Activated CD4-positive, alpha-beta T cell treated with anti-CD3 and anti-CD28 coated beads for 24 hours (primary cell): ENCODE measurements around the gene APBB2.
"Not testable (repeated sequence)": the region's sequence is repeated elsewhere in the genome, so short reads cannot be mapped to it uniquely, and the experiment has no call there.

Experiments
- DNase-seq, 2 donors: peaks; one replicate each; pipeline ENCODE4 v3.0.0-alpha.2; 2020; ENCODE audit warnings: low read depth in 2 of 2

The APBB2 gene

GRCh38 chr4:40827758-40828157, 386.6 kb downstream of the APBB2 start:
- DNase-seq, result no peak

DNA sequence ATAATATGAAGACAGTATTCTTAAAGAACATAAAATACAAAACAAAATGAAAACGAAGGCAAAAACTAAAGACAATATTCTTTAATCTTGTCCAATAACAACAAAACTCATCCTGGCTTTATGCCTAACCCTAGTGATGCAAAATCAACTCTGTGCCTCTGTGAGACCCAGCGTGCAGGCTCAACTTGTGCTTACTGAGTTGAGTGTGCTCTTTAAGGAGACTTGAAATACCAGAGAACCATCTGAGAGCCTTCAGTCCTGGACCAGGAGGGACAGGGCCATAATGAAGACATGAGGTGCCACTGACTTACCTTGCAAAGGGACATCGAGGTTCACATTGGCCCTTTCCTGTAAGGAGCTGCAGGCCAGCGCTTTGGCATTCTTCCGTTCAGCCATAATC, 387.5 kb downstream of the APBB2 start:
- no peak for DNase-seq

DNA sequence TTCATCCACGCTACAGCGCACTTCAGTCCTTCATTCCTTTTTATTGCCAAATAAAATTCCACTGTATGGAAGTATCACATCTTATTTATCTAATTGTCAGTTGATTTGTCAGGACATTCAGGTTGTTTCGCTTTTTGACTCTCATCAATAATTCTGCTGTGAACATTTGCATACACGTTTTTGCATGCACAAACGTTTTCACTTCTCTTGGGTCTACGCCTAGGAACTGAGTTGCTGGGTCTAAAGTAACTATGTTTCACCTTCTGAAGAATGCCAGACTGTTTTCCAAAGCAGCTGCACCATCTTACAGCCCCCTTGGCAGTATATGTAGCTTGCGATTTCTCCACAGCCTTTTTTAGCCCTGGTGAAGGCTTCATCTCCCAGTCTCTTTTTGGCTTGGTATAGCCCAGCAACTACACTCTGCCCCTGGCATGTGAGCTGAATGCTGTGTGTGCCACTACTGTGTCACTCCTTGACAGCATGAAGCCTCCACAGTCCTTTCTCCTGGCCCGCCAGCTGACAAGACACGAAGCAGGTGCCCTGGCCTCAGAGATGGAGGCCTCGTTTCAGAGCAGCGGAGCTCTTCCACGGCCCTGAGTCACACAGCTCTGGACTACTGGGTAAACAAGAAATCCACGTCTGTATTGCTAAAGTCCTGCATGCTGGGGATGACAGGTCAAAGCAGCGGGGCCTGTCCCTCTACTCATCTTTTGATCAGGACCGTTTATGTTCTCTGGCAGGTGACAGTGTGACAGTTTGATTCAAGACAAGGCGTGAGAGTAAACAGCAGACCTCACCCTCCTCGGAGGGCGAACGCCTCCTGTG, 389.1 kb downstream of the APBB2 start:
- no peak for DNase-seq

DNA sequence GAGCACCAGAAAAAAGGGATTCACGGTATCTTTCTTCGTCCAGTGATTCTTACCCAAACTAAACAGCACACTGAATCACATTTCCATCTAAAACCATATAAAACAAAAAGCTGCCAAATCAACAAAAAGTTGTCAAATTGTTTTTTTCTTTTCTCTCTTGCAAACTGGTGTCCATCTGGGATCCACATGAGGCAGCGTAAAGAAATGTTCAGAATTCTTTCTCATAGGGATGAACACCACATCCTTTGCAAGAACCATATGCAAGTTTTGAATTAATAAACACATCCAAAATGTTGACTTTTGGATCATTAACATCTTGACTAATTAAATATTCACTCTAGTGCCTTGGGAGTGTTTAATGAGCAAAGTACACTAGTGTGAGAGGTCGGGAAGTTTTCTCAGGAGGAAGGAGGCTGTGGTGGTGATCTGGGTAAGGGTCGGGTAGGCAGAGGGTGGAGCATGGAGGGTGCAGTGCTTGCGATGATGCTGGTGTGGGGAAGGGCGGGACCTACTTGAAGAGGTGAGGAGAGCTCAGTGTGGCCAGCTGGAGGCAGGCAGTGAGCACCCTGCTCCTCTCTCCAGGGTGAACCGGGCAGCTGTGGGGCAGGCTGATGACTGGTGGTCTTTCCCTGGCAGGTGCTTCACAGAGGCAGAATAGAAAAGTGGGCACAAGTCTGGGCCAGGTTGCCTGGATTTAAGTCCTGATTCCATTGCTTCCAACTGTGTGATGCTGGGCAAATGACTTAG, 391.7 kb downstream of the APBB2 start:
- no peak for DNase-seq

DNA sequence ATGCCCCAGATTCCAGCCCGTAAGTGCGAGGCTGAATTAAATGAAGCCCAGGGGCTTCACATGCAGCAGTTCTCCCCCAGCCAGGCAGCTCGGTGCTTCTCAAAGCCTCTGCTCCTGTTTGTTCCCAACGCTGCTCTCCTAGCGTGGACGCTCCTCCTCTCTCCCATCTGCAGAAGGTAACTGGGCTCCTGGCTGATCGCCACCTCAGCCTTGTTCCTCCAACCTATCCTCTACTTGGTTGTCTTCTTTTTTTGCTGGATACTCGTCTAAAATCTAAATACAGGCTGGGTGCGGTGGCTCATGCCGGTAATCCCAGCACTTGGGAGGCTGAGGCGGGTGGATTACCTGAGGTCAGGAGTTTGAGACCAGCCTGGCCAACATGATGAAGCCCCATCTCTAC, 394.2 kb downstream of the APBB2 start:
- no peak for DNase-seq

DNA sequence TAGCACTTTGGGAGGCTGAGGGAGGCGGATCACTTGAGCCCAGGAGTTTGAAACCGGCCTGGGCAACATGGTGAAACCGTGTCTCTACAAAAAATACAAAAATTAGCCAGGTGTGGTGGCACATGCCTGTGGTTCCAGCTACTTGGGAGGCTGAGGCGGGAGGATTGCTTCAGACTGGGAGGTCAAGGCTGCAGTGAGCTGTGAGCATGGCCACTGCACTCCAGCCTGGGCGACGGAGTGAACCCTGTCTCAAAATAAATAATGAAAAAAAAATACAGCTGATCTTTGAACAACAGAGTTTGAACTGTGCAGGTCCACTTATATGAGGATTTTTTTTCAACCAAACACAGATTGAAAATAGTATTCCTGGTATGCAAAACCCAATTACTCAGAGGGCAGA, 397.2 kb downstream of the APBB2 start:
- not testable (repeated sequence) for DNase-seq

GRCh38 chr4:40812856-40813255, 401.5 kb downstream of the APBB2 start:
- DNase-seq, result no peak

GRCh38 chr4:40812386-40812785, 402.0 kb downstream of the APBB2 start:
- DNase-seq, result no peak

DNA sequence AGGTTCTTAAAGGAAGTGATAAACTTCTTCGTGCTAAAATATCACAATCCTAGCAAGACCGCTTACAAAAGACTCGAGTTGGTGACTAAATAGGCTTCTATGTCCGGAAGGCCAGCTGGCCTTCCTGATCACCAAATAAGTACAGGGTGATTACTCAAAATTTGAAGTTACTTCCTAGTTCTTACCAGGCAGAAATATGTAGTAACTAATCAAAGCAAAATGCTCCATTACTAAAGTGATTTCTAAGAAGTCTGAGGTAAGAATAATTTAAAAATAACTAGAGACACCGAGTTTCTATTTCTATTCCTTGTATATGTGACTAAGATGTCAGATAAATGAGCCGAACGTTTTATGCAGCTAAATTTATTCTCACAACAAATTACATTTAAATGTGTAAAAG, 402.4 kb downstream of the APBB2 start:
- DNase-seq, result no peak

- no peak for DNase-seq
Measured at GRCh38 chr4:40808926-40809457, 405.4 kb downstream of the APBB2 start.

GRCh38 chr4:40804598-40804997, 409.7 kb downstream of the APBB2 start:
- DNase-seq, result no peak

DNA sequence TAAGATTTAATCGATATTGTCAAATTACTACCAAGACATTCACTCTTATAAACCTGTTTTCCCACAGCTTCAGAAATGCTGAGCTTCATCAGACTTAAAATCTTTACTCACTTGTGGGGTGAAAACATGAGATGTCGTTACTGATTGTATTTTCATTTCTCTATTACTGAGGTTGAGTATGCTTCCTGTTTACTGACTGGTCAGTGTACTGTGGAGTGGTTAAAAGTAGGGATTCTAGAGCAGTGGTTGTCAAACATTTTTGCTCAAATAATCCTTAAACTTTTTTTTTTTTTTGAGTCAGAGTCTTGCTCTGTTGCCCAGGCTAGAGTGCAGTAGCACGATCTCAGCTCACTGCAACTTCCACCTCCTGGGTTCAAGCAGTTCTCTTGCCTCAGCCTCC, 414.3 kb downstream of the APBB2 start:
- DNase-seq, result no peak

GRCh38 chr4:40789771-40790170, 424.6 kb downstream of the APBB2 start:
- DNase-seq, result no peak

GRCh38 chr4:40789031-40789430, 425.3 kb downstream of the APBB2 start:
- no peak for DNase-seq

DNA sequence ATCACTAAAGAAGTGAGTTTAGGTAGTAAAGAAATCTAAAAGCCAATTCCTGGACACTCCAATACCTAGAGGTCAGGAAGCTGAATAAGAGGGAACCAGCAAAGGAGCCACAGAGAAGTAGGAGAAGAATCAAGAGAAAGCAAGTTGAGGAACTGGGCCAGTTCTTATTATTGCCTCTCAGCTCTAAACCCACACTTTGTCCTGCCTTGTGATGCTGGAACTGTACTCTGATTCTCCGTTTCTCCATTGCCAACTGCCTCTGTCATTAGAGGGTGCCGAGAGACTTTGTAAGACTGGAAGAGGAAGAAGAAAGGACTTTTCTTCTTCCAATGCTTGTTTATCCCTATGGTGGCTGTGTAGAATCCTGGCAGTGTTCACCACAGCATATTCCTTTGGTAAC, 426.0 kb downstream of the APBB2 start:
- no peak for DNase-seq

DNA sequence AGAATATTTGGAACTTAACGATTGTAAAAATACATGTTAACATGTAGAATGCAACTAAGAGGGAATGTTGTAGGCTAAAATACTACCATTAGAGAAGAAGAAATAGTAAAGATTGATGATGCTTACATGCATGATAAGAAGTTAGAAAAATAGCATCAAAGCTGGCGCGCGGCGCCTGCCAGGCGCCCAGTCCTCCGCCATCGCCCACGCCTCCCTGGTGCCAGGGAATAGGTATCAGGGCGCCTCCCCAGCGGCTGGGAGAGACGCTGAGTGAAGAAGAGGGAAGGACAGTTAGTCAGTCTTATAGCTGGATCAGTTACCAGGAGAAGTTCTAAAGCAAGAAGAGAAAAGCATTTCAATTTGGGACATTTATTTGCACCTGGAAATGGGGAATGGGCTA, 428.6 kb downstream of the APBB2 start:
- DNase-seq, result no peak

DNA sequence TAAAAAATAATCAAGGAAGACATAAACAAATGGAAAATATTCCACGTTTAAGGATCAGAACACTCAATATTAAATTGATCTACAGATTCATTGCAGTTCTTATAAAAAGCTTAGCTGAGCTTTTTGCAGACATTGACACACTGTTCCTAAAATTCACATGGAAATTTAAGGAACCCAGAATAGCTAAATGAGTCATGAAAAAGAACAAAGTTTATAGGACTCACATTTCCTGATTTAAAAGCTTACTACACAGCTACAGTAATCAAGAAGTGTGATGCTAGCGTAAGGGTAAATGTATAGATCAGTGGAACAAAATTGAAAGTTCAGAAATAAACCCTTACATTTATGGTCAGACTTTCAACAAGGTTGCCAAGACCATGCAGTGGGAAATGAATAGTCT, 431.5 kb downstream of the APBB2 start:
- no peak for DNase-seq

DNA sequence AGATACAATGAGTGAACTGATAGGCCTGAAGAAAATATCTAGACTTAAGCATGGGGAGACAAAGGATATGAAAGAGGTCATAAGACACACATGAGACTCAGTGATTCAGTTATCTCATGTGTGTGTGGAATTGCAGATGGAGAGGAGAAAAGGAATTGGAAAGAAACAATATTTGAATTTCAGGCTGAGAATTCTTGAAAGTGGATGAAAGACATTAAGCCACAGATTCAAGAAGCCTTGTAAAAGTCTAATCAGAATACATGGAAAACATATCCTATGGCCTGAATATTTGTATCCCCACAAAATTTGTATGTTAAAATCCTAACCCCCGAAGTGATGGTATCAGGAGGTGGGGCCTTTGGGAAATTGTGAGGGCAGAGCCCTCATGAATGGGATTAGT, 436.3 kb downstream of the APBB2 start:
- DNase-seq, result no peak

GRCh38 chr4:40769266-40769665, 445.1 kb downstream of the APBB2 start:
- no peak for DNase-seq

DNA sequence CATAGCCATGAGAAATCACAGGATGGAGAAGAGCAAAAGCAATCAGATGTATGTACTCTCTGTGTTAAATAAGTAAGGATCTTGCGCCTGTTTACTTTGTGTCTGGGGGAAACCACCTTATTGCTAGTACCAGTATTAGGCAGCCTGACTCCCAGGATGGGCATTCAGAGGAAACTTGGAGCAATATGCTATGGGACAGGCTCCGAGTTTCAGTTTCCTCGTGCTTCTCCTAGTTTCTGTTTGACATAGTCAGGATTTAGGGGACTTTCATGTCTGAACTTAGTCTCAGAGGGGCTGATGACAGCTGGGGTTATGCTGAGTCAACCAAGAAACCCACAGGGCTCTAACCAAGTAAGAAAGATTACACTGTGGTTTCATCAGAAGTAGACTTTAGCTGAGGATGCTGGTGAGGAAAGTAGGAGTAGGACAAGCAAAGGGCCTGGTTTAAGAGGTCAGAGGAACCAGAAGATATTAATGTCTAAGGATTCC, 451.1 kb downstream of the APBB2 start:
- peak in 1 of 2 donors; percentile 5 for DNase-seq
